Effector CD4-positive, alpha-beta T cell (primary cell): Measurements from ENCODE around the gene SLC25A33.
"Not testable (repeated sequence)": the region's sequence is repeated elsewhere in the genome, so short reads cannot be mapped to it uniquely, and the experiment has no call there.

ENCODE experiments used
- DNase-seq: peaks from one replicate; pipeline ENCODE4 v3.0.0-alpha.2; 2020

SLC25A33 gene

DNA sequence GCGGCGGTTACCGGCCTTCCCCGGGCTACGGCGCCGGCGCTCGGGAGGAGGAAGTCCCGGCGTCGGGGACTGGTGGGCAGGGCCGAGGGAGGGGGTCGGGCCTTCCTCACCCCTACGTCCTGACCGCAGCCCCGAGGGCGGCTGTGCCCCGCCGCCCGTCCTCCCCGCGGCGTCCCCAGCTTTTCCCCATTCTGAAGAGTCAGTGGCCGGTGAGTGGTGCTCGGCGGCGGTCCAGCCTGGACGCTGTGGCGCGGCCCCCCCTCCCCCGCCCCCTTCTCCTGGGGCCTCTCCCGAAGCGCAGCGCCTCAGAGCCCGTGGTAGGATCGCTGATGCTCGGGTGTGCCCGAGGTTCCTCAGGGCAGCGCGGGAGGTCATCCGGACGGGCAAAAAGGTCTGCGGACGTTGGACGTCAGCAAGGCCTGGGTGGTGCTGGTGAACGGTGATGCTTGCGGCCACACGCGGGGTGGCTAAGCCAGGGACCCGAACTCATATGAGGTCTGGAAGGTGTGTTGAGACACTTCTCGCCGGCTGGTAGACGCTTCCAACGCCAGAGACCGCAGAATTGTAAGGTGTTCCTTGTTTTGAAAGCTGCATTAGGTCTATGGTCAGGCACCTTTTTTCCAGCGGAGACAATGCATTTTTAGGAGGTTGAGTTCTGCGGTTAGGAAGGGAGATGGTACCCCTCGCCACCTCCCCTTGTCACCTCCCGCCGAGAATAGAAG lies 725 bp downstream of the SLC25A33 start:
- peak; percentile 25 for DNase-seq

DNA sequence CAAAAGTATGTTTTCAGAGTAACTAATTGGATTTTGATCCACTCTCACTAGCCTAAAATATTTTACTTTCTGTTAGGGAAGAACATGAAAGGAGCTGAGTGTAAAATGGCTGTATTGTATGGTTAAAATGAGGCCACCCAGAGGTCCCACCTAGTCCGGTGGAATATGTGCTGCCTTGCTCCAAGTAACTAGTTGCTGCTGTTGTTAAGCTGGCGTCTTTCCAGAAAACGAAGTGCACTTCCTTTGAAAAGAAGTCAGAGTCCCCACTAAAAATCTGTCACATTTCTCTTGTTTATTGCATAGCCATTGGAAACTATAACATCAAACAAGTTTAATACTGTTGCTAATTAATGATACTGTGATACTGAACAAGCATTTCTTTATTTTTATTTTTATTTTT lies 3.2 kb downstream of the SLC25A33 start:
- DNase-seq, result no peak

DNA sequence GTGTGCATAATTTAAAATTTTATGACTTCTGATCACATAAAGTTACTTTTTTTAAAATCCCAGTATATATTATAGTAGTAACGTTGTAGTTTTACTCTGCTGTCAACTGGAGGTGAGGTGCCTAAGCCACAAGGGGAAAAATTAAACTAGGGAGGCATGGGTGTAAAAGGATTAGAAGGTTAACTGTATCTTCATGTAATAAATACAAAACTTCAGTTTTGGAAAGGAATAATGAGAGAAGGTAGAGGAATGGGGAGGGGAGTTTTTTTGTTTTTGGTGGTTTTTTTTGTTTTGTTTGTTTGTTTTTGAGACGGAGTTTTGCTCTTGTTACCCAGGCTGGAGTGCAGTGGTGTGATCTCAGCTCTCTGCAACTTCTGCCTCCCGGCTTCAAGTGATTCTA lies 5.7 kb downstream of the SLC25A33 start:
- no peak for DNase-seq

DNA sequence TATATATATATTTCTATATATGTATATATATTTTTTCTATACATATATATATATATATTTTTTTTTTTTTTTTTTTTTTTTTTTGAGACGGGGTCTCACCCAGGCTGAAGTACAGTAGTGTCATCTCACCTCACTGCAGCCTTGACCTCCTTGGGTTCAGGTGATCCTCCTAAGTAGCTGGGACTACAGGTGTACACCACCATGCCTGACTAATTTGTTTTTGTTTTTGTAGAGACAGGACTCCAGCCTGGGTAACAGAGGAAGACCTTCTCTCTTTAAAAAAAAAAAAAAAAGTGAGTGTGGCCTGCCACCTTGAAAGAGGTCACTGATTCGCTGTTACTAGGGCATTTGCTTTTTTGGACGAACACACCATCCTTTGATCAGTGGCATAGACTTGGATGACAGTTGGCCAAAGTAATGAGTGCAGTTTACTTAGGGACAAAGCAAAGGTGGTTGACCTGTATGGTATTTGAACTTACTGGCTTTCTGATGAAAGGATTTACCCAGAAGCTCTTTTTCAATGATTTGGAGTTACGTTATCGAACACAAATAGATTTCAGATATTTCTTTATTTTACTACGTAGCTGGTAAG lies 10.8 kb downstream of the SLC25A33 start:
- DNase-seq, result no peak

DNA sequence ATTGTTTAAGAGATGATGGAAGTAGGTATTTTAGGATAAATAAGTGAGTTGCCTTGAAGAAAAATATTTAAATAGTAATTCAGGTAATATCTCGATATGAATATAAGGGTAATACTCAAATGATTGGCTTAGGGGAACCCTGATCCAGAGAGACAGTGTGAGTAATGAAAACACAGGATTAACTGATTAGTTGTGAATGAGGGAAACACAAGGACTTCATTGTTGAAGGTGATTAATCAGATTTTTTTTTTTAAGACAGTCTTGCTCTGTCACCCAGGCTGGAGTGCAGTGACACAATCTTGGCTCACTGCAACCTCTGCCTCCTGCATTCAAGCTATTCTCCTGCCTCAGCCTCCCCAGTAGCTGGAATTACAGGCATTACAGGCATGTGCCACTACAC lies 12.7 kb downstream of the SLC25A33 start:
- no peak for DNase-seq

DNA sequence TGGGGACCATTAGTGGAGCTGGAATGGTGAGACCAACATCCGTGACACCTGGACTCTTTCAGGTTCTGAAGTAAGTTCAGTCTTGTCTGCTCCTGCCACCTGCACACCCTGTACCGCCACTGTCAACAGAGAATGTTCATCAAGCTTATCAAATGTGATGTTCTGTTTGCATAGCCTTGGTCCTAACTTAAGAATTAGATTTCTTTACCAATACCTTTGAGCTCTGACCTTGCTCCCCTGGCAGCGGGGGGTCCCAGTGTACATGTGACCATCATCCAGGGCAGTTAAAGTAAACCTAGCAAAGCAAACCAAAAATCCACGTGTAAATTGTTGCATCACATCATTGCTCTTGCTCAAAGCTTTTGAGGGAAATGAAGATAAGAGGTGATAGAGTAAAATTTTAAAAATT lies 14.5 kb downstream of the SLC25A33 start:
- DNase-seq, result no peak

DNA sequence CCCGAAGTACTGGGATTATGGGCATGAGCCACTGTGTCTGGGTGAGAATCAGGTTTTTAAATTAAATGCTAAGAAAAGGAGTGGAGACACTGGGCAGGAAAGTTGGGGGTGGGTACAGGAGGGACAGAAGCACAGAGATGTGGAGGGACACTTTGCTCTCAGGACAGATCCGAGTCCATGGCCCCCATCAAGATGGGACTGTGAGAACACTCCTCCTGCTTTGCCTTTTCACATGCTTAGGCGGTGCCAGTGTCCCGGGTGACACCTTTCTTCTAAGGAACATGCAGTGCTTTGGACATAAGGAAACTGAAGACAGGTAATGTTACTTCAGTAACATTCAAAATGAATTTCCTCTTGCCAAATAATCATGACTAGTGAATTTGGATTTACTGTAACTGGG lies 16.7 kb downstream of the SLC25A33 start:
- no peak for DNase-seq

DNA sequence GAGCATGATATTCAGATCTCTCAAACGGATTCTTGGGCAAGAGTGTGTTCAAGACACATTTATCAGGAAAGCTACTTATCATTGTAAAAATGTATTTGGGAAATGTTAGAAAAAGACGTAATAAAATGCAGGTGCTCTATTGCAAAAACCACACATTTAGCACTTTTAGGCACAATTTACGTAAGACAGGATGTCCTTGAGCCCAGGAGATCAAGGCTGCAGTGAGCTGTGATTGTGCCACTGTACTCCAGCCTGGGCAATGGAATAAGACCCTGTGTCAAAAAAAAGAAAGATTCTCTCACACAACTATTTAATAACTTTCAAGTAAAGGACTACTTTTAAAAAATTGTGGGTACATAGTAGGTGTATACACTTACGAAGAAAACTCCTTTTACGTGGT lies 18.4 kb downstream of the SLC25A33 start:
- no peak for DNase-seq

DNA sequence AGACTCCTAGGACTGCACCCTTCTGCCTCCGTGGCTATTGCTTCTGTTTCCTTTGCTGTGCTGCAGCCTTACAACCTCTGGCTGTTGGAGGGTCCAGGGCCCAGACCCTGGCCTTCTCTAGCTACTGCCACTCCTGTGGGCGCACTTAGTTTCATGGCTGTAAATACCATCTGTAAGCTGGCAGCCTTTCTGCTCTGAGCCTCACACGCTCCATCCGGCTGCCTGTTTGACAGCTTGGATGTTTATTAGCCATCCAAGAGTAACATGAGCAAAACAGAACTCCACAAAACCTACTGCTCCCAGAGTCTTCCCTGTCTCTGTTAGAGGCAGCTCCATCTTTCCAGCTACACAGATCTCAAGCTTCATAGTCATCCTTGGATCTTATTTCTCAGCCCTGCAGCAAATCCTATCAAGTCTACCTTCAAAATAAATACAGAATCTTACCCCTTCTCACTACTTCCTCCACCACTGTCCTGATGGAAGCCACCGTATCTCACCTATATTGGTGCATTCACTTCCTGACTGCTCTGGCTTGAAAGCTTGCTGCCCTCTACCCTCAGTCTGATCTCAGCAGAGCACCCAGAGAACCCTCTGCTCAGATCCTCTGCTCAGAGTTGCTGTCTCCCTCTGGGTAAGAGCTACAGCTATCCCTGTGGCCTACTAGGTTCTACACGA lies 19.1 kb downstream of the SLC25A33 start:
- no peak for DNase-seq

DNA sequence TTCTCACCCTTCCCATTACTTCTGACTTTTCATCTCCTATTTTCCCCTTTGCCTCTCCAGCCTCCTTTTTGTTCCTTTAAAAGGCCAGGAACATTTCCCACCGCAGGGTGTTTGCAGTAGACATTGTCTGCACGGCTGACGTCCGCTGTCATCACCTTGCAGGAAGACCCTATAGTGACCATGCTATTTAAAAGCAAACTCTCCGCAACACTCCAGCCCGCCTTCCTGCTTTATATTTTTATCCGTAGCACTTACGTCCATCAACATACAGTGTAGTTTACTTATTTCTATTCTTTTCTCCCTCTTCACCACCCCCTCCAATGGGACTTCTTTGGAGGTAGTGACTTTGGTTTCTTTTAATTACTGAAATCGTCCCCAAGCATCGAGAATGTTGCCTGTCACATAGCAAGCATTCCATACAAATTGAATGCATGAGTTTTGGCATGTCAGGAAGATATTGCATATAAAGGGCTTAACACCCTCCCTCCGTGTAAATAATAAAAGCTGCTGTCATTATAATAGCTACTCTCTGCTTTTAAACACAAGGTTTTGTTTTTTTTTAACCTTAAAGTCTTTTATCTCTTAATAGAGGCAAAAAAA lies 19.8 kb downstream of the SLC25A33 start:
- no peak for DNase-seq

DNA sequence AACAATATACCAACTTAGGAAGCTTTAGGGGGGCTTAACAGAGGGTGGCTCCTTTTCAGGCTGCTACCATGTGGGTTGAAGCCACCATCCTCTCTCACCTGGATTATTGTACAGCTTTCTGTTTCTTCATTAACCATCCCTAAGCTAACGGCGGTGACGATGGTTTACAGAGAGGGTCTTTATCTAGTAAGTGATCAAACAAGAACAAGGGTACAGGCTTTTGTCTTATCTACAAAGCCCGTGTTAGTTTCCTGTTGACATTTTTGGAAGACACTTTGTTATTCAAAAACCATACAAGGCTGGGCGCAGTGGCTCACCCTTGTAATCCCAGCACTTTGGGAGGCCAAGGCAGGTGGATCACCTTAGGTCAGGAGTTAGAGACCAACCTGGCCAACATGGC lies 20.4 kb downstream of the SLC25A33 start:
- no peak for DNase-seq

DNA sequence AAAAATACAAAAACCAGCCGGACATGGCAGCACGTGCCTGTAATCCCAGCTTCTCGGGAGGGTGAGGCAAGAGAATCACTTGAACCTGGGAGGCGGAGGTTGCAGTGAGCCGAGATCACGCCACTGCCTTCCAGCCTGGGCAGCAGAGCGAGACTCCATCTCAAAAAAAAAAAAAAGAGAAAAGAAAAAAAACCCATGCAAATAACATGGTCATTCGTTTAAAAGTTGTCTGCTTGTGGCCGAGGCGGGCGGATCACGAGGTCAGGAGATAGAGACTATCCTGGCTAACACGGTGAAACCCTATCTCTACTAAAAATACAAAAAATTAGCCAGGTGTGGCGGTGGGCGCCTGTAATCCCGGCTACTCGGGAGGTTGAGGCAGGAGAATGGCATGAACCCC lies 20.8 kb downstream of the SLC25A33 start:
- not testable (repeated sequence) for DNase-seq

DNA sequence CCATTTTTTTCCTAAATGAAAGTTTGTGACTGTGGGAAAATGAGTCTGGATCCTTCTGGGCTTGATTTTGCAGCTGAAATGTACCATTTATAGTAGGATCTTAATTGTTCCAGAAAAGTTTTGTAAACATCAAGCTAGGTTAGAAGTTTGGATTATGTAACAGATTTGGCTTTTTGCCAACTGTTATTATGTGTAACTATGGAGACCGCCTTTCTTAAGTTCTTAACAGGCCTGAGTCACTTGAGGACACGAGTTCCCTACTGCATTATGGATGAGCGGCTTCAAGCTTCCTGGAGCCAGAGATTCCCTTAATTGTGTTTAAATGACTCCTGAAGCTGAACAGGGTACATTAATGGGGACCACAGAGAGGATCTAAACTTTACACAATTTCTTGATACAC lies 22.2 kb downstream of the SLC25A33 start:
- no peak for DNase-seq

DNA sequence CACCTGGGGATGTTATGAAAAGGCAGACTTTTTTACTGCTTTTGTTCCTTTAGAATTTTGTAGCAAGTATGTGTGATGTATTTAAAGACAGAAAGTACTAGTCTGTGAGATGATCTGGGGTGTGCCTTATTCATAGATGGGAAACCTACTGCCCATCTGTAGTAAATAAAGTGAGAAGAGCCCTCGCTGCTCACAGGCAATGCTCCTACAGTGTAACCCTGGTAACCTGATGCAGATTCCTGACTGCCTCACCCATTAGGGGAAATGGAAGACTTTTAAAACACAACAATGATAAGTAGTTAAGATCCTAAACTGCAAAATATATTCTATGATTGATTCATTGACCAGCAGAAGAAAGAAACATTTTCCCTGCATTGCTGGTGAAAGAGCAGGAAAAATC lies 30.0 kb downstream of the SLC25A33 start:
- no peak for DNase-seq

DNA sequence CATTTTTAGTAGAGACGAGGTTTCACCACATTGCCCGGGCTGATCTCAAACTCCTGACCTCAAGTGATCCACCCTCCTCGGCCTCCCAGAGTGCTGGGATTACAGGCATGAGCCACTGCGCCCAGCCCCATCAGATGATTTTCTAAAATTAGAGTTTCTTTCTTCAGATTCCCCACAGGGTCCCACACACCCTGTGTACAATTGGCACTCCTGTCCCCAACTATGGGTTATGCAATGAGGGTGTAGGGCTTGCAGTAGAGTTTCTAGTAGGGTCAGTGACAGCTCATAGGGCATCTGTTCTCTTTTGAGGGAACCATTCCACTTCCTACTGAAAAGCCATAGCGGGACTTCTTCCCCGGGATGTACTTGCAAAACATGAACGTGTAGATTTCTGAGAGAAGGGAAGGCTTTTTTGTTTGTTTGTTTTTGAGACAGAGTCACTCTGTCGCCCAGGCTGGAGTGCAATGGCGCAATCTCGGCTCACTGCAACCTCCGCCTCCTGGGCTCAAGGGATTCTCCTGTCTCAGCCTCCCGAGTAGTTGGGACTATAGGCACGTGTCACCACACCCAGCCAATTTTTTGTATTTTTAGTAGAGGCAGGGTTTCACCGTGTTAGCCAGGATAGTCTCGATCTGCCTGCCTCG lies 31.7 kb downstream of the SLC25A33 start:
- not testable (repeated sequence) for DNase-seq

DNA sequence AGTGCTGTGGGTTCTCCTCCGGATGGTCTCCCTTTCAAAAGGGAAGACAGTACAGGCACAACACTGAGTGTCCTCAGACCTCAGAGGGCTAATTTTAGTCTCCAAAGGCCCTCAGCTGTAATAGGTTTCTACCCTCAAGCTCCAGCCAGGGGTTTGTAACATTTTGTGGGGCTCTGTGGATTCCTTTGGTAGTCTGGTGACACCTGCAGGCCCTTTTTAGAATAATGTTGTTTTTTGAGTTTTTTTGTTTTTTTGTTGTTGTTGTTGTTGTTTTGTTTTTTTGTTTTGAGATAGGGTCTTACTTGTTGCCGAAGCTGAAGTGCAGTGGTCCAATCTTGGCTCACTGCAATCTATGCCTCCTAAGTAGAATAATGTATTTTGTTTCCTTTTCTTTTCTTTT lies 34.5 kb downstream of the SLC25A33 start:
- no peak for DNase-seq

DNA sequence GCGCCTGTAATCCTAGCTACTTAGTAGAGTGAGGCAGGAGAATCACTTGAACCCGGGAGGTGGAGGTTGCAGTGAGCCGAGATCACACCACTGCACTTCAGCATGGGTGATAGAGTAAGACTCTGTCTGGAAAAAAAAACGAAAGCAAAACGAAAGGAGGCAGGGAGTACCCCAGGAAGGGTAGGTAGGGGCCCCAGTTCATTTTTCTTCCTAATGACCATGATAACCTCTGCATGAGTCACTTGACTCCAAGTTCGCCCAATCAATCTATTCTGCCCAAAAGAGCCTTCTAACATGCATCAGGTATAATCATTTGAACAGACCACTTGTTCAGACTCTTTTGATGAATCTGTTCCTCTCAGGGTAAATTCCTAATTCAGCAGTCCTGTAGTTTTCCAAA lies 36.2 kb downstream of the SLC25A33 start:
- no peak for DNase-seq

DNA sequence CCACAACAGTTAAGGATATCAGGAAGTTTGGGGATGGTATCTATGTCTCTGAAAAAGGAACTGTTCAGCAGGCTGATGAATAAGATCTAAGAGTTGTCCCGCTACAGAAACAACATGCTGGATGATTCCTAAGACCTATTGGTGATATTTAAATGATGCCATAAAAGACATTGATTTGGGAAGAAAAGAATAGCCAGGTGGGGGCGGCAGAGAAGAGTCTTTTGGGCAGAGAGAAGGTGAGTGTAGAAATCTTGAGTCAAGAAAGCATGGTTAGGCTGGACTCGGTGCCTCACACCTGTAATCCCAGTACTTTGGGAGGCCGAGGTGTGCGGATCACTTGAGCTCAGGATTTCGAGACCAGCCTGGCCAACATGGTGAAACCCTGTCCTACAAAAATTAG lies 37.6 kb downstream of the SLC25A33 start:
- no peak for DNase-seq

DNA sequence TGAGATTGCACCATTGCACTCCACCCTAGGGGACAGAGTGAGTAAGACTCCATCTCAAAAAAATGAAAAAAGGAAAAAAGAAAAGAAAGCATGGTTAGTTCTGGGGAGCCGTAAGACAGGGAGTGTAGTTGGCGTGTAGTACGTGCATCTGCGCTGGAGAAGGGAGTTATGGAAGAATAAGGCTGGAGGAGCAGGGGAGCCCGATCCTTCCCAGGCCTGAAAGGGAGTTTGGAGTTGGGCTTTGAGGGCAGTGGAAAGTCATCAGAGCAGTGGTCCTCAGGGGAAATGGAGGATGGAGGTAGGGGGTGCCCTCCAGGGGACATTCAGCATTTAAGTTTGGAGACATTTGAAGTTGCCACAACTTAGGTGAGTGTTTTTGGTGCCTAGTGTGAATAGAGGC lies 38.2 kb downstream of the SLC25A33 start:
- DNase-seq, result no peak

DNA sequence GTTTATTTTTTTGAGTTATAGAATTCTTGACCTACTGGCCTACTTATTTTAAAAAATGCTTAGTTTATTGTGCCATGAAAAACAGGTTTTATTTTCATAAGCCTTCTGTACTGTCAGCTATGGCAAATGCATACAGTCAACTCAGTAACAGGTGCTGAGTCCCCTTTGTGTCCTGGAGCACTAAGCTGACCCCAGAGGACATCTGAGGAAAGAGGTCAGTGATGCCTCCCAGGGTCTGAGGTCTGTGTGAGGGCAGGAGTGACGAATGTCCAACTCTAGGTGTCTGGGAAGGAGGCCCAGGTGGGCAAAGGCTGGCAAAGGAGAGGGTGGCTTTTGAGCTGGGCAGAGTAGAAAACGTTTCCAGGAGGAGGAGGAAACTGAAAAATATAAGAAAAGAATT lies 41.7 kb downstream of the SLC25A33 start:
- DNase-seq, result no peak

DNA sequence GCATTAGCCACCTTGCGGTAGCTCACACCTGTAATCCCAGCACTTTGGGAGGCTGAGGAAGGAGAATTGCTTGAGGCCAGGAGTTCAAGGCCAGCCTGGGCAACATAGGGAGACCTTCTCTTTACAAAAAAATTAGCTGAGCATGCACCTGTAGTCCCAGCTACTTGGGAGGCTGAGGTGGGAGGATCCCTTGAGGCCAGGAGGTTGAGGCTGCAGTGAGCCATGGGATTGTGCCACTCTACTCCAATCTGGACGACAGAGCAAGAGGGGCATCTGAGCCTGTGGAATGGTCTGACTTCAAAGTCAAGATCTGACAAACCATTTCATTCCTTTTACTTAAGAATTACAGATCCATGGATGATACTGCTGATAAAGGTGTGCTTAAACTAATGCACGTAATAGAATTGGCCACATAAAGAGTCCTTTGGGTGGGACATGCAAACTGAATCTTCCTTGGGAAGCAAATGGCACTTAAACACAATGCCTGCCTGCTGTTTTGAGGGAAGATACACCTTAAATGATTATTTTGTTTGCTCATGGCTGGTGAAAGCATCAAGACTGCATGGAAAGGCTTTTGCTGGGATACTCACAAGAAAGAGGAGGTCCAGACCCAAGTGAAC lies 47.0 kb downstream of the SLC25A33 start:
- DNase-seq, result no peak

DNA sequence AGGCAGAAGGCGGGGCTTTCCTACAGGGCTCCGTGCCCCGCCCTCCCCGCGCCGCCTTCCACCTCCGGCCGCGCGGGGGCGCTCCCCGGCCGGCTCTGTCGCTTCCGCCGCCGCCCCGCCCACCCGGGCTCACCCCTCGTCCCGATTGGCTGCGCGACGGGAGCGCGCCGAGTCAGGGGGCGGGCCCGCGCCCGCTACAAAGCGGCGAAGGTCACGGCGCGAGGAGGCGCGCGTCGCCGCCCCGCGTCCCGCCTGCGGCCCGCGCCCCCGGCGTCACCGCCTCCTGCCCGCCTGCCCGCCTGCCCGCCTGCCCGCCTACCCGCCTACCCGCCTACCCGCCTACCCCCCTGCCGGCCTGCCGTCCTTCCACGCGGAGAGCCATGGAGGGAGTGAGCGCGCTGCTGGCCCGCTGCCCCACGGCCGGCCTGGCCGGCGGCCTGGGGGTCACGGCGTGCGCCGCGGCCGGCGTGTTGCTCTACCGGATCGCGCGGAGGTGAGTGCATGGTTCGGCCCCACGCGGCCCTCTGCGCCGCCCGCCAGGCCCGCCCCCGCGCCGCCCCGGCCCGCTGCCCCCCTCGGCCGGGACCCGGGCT lies 49.4 kb downstream of the SLC25A33 start, which contains the start of gene TMEM201:
Gene TMEM201, plus strand, starts transcription at position 361 of the 593 bp plus-strand sequence. Its CDS starts 20 bp downstream, at position 381.
- DNase-seq, result peak; percentile 90
